HG03432 (cell line): ENCODE data around the gene TNKS1BP1.

Experiments used
- ATAC-seq: cut with Tn5 transposase; IDR thresholded peaks from one replicate; pipeline ENCODE4 v1.9.1; 2021; ENCODE audit warnings: mild to moderate bottlenecking, moderate library complexity; ENCODE audit not compliant: unreplicated experiment

The TNKS1BP1 gene

GRCh38 chr11:57262157-57262556, 62.6 kb downstream of the TNKS1BP1 start:
- ATAC-seq, result no peak

DNA sequence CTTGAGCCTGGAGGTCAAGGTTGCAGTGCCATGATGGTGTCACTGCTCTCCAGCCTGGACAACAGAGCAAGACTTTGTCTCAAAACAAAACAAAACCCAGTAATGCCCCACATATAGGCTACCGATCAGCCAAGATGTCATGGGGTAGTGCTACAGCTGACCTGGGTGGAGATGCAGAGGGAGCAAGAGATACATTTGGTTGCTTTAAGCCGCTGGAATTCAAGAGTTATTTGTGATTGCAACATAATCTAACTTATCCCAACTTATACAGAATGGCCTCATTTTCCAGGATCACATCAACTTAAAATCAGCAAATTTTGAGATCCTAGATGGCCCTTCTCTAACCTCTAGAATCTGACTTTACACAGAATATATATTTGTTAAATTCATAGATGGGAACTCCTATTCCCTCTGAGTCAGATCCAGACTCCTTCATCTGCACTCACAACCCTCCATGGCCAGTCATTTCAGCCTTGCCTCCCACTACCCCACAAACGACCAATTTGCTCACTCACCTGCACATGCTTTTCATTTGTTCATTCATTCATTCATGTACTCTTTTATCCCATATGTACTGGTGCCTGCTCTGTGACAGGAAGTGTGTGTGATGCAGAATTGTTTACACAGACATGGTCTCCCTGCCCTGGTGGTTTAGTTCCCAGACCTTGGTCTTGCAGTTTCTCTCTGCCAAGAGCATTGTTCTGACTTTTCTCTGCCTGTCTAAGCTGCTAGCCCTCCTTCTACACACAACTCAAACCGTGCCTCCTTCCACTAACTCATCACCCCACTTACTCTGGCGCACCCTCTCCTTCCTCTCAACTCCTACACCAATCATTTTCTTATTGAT, 63.6 kb downstream of the TNKS1BP1 start:
- peak; percentile 52 for ATAC-seq

DNA sequence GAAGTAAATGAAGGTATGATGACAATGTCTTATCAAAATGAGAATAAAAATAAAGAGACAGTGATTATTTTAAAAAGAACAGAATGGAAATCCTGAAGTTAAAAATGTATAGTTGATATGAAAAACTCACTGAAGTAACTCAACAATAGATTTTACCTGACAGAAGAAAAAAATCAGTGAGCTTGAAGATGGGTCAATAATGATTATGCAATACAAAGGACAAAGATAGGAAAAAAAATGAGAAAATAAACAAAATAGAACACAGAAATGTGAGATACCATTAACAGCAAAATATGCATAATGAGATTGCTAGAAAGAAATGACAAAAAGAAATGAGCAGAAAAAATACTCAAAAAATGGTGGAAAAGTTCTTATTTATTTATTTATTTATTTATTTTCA, 68.6 kb downstream of the TNKS1BP1 start:
- ATAC-seq, result no peak

GRCh38 chr11:57255618-57256017, 69.1 kb downstream of the TNKS1BP1 start:
- ATAC-seq, result no peak

GRCh38 chr11:57254631-57255030, 70.1 kb downstream of the TNKS1BP1 start:
- no peak for ATAC-seq

DNA sequence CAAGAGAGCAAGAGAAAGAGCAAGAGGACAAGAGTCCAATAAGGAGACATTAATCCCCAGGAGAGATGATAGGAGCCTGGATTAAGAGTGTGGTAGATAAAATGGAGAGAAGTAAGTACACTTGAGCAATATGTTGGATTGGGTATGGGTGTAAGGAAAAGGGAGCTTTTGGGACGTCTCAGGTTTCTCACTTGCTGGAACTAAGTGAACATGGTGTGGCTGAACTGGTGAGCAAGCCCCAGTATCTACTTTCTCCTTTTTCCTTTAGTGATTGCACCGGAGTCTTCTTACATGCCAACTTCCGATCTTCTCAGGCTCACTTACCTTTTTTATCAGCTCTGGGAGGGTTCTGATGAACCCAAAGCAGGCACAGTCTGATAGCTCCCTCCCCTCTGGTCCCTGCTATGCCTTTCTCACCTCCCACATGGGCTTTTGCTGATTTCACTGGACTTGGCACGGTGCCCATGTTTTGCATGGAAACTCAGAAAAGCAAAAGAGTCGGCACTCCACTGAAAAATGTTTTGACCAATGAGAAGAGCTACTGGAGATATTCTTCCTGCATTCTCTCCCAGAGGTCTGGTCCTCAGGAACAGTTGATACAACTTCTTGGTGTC, 73.2 kb downstream of the TNKS1BP1 start:
- no peak for ATAC-seq

GRCh38 chr11:57251037-57251436, 73.7 kb downstream of the TNKS1BP1 start:
- ATAC-seq, result no peak
